ENCODE results near the gene SPTY2D1.

- TF ChIP-seq EZH2phosphoT487 (IDR thresholded peaks at IDR 0.05; ENCODE audit: unreplicated experiment) (no peak), POLR2AphosphoS5 (IDR thresholded peaks at IDR 0.05; ENCODE audit: low read depth) (no peak), EZH2 (IDR thresholded peaks at IDR 0.05; ENCODE audit: low read depth, unreplicated experiment) (no peak), ETS1 (IDR thresholded peaks at IDR 0.05) (no peak)
Measured at GRCh38 chr11:18575361-18575760, 58.8 kb downstream of the SPTY2D1 start.

Data from GM23338 (cell line).